Panc1 (cell line): ENCODE measurements around the gene PPP1R9A. TPM values are rescaled to one million over a fixed set of nuclear protein-coding genes. Genes with fewer than 3 reads are reported as not detected.
"Not testable (repeated sequence)": the region's sequence is repeated elsewhere in the genome, so short reads cannot be mapped to it uniquely, and the experiment has no call there.

Source experiments
- ATAC-seq: fragments of 200-7000 bp; cut with Tn5 transposase; 2 replicates; pipeline ENCODE4 v1.9.1; 2020; ENCODE audit warnings: mild to moderate bottlenecking, moderate library complexity
- BruUV-seq: library from RNA; stranded (reverse); fragments of 400-500 nt; replicated peaks from 2 replicates; lab custom pipeline; 2021; lab: Mats Ljungman, UMichigan
- CTCF ChIA-PET: fragments of 300-600 bp; sonication (Branson Sonifier 250); formaldehyde crosslinking; loops from one replicate; lab custom pipeline; 2022; ENCODE audit warnings: antibody characterized with exemption; lab: Charles Lee
- POLR2A ChIA-PET: fragments of 300-600 bp; sonication (Branson Sonifier 250); formaldehyde crosslinking; loops from one replicate; lab custom pipeline; 2022; ENCODE audit warnings: antibody characterized with exemption; lab: Charles Lee
- DNase-seq: peaks from one replicate; pipeline ENCODE4 v3.0.0-alpha.2; 2010; ENCODE audit warnings: low read depth, low spot score
- H3K27ac ChIP-seq: 2 replicates; pipeline ENCODE4 v1.5.1; 2011; ENCODE audit warnings: mild to moderate bottlenecking, low read length, inconsistent platforms
- H3K27me3 ChIP-seq: fragments of 200-500 bp; sonication (Bioruptor generic); 2 replicates; pipeline ENCODE4 v1.6.0; 2014; ENCODE audit warnings: low read length, inconsistent platforms; ENCODE audit not compliant: control insufficient read depth, insufficient read depth
- H3K36me3 ChIP-seq: fragments of 200-500 bp; sonication (Bioruptor generic); 2 replicates; pipeline ENCODE4 v1.5.1; 2014; ENCODE audit warnings: inconsistent platforms, mild to moderate bottlenecking, low read length, moderate library complexity; ENCODE audit not compliant: control insufficient read depth, insufficient read depth
- H3K4me1 ChIP-seq: 2 replicates; pipeline ENCODE4 v1.5.1; 2011; ENCODE audit warnings: inconsistent platforms, mild to moderate bottlenecking, low read length, moderate library complexity; ENCODE audit not compliant: control insufficient read depth, insufficient read depth
- H3K4me3 ChIP-seq, 2 experiments: 2 replicates each; pipeline ENCODE4 v1.5.1; 2011 to 2012; ENCODE audit warnings: low read depth in 2 of 2, low read length in 2 of 2, mild to moderate bottlenecking in 2 of 2, inconsistent platforms in 1 of 2, moderate library complexity in 1 of 2
- H3K9me3 ChIP-seq: fragments of 200-500 bp; sonication (Bioruptor generic); 2 replicates; pipeline ENCODE4 v1.5.1; 2014; ENCODE audit warnings: low read depth, mild to moderate bottlenecking, inconsistent platforms, low read length, moderate library complexity; ENCODE audit not compliant: control insufficient read depth, insufficient read depth
- CTCF ChIP-seq: fragments of 450-650 bp; IDR thresholded peaks from 2 replicates; pipeline ENCODE4 v1.5.1; 2017; ENCODE audit warnings: mild to moderate bottlenecking
- POLR2AphosphoS5 ChIP-seq: IDR thresholded peaks from 2 replicates; pipeline ENCODE4 v1.6.1; 2012; ENCODE audit warnings: mild to moderate bottlenecking, low read depth, low read length, moderate library complexity
- REST ChIP-seq, 2 experiments: IDR thresholded peaks; 2 replicates each; pipeline ENCODE4 v1.6.1; 2011 to 2012; ENCODE audit warnings: low read depth in 2 of 2, control low read depth in 1 of 2, low read length in 1 of 2, mild to moderate bottlenecking in 1 of 2, moderate library complexity in 1 of 2; ENCODE audit not compliant: insufficient read depth in 1 of 2
- SIN3A ChIP-seq: IDR thresholded peaks from 2 replicates; pipeline ENCODE4 v1.6.1; 2012; ENCODE audit warnings: low read depth, mild to moderate bottlenecking, low read length, moderate library complexity, borderline replicate concordance; ENCODE audit not compliant: insufficient read depth
- TCF7L2 ChIP-seq: IDR thresholded peaks from 2 replicates; pipeline ENCODE4 v1.6.1; 2011; ENCODE audit warnings: mild to moderate bottlenecking, low read depth, low read length, inconsistent platforms
- in situ Hi-C: cut with HindIII; loops from 2 replicates; pipeline ENCODE4 v1.10.0; 2016; ENCODE audit warnings: low sequenced_read_pairs, low pct_unique_long_range_greater_than_20kb
- intact Hi-C: fragments of 100-400 bp; cut with micrococcal nuclease; formaldehyde crosslinking; loops from one replicate; pipeline ENCODE4 v1.10.0; 2022; ENCODE audit not compliant: unreplicated experiment
- total RNA-seq: library from RNA; stranded (reverse); gene quantifications from one replicate; pipeline ENCODE4 v1.2.1, GENCODE V29; 2021; ENCODE audit not compliant: unreplicated experiment

Gene PPP1R9A
- total RNA-seq, 1 experiment from 2014 or later, result 5.0 TPM

- no peaks in the 10 kb centered on the region for H3K27me3 ChIP-seq
- no peak overlapping the region for H3K4me3 ChIP-seq
- ChIA-PET CTCF (interaction anchor here (0.6 kb wide), 1 partner anchor 256 kb away, joined by 4 read pairs; no protein-coding TSS in a partner anchor), POLR2A (no interaction called here)
- H3K9me3 ChIP-seq, result no peaks in the 10 kb centered on the region
- no peak overlapping the region for H3K27ac ChIP-seq
- no peaks in the 10 kb centered on the region for H3K36me3 ChIP-seq
- no peaks in the 10 kb centered on the region for H3K4me1 ChIP-seq
- no peak for TF ChIP-seq CTCF
- no peak for TF ChIP-seq TCF7L2
- no peak for TF ChIP-seq REST (IDR thresholded peaks at IDR 0.05; ENCODE audit: insufficient read depth in 1 of 2, low read depth in 2 of 2, low read length in 1 of 2)
- TF ChIP-seq SIN3A, result no peak
- TF ChIP-seq POLR2AphosphoS5, result no peak
- DNase-seq (no peak), ATAC-seq (no peak)
- intact Hi-C loops, result no loop called here
- BruUV-seq, result no TSS peak
- in situ Hi-C loops, result no loop called here
These were observed 97.3 kb downstream of the PPP1R9A start for GRCh38 chr7:95004618-95005247.

- H3K27me3 ChIP-seq, result no peaks in the 10 kb centered on the region
- in situ Hi-C loops (no loop called here), intact Hi-C loops (no loop called here)
- H3K4me1 ChIP-seq, result no peaks in the 10 kb centered on the region
- POLR2A ChIA-PET, result no interaction called here
- ATAC-seq (no peak), DNase-seq (no peak)
- no peak overlapping the region for H3K27ac ChIP-seq
- no peaks in the 10 kb centered on the region for H3K9me3 ChIP-seq
- no peaks in the 10 kb centered on the region for H3K36me3 ChIP-seq
- TF ChIP-seq POLR2AphosphoS5, result no peak
- TF ChIP-seq CTCF, result no peak
- TF ChIP-seq TCF7L2, result no peak
- TF ChIP-seq SIN3A, result no peak
- no peak for TF ChIP-seq REST (IDR thresholded peaks at IDR 0.05; ENCODE audit: insufficient read depth in 1 of 2, low read depth in 2 of 2, low read length in 1 of 2)
- H3K4me3 ChIP-seq, result no peak overlapping the region
- no TSS peak for BruUV-seq
- CTCF ChIA-PET, result no interaction called here
These were observed 98.6 kb downstream of the PPP1R9A start for GRCh38 chr7:95006010-95006409.

- H3K4me1 ChIP-seq, H3K27ac ChIP-seq, BruUV-seq, ATAC-seq, H3K27me3 ChIP-seq, intact Hi-C loops, H3K9me3 ChIP-seq, DNase-seq, CTCF ChIA-PET, POLR2A ChIA-PET, H3K4me3 ChIP-seq, H3K36me3 ChIP-seq, in situ Hi-C loops: not testable (repeated sequence)
These were observed 101.4 kb downstream of the PPP1R9A start for GRCh38 chr7:95008773-95009172.
